ENCODE measurements around the gene IKBKE. TPM values are rescaled to one million over a fixed set of nuclear protein-coding genes. Genes with fewer than 3 reads are reported as not detected.

IKBKE gene
- total RNA-seq, 1 experiment from 2014 or later: 6.6 TPM

- no peak overlapping the region for H3K23ac ChIP-seq (ENCODE audit: insufficient read length, low read depth, low read length)
- WGBS (ENCODE audit: extremely low coverage, insufficient read length, low lambda C conversion rate): no CpG with 5 or more reads among the region's 2 CpGs
Observed at GRCh38 chr1:206498685-206499084, 28.4 kb downstream of the IKBKE start.

More at GRCh38 chr1:206498685-206499084, 28.4 kb downstream of the IKBKE start:
- Histone ChIP-seq H3K27me3 (ENCODE audit: insufficient read depth, low read length) (no peaks in the 10 kb centered on the region; the same call in 1 of the 2 replicates), H2BK15ac (ENCODE audit: low read depth, low read length) (no peak overlapping the region), H3K4ac (ENCODE audit: low read depth, low read length) (no peak overlapping the region), H2AFZ (ENCODE audit: low read length) (no peak overlapping the region), H3K4me2 (ENCODE audit: insufficient read depth, insufficient read length, low read length) (no peak overlapping the region), H2BK20ac (ENCODE audit: low read depth, low read length, poor library complexity, severe bottlenecking) (no peak overlapping the region), H3K79me1 (ENCODE audit: insufficient read depth, low read depth, low read length, poor library complexity, severe bottlenecking) (no peaks in the 10 kb centered on the region), H4K8ac (replicated peaks; ENCODE audit: insufficient read length, low read depth, low read length) (no peak overlapping the region), H3K79me2 (ENCODE audit: insufficient read depth, low read length) (no peaks in the 10 kb centered on the region), H4K20me1 (ENCODE audit: control insufficient read depth, insufficient read depth, insufficient read length) (no peaks in the 10 kb centered on the region), H3K4me1 (ENCODE audit: insufficient read depth, low read length) (peaks cover 3% of the 10 kb centered on the region; the same call in 1 of the 2 replicates), H4K91ac (ENCODE audit: insufficient read length, low read depth, low read length) (no peak overlapping the region), H3K27ac (ENCODE audit: insufficient read length, low read depth, low read length) (no peak overlapping the region), H3T11ph (ENCODE audit: low read length) (no peak overlapping the region), H3K56ac (ENCODE audit: insufficient read length, low read depth, low read length) (no peak overlapping the region), H3K9me3 (ENCODE audit: control insufficient read depth, low read depth, low read length) (no peaks in the 10 kb centered on the region), H2BK120ac (ENCODE audit: low read depth, low read length, poor library complexity, severe bottlenecking) (no peak overlapping the region), H3K18ac (ENCODE audit: insufficient read length, low read depth, low read length) (no peak overlapping the region), H2BK5ac (ENCODE audit: insufficient read length, low read length) (no peak overlapping the region), H4K5ac (ENCODE audit: insufficient read length, low read depth, low read length) (no peak overlapping the region), H2BK12ac (ENCODE audit: insufficient read length, low read depth, low read length) (no peak overlapping the region), H3K14ac (ENCODE audit: insufficient read depth, low read length) (no peak overlapping the region), H3K9ac (ENCODE audit: extremely low read depth, insufficient read length, low read length) (no peak overlapping the region), H3K23me2 (ENCODE audit: insufficient read length, low read depth, low read length, poor library complexity, severe bottlenecking) (no peaks in the 10 kb centered on the region), H2AK5ac (ENCODE audit: insufficient read length, low read length) (no peak overlapping the region)
- H3K4me3 Mint-ChIP-seq: no peak overlapping the region
- peaks cover 25% of the 10 kb centered on the region for H3K27me3 Mint-ChIP-seq (ENCODE audit: low read depth)
- peaks cover 11 to 18% of the 10 kb centered on the region in 2 experiments for H3K4me1 Mint-ChIP-seq
- peak overlapping the region in 1 of 3 experiments; percentile 27; a peak in 2 of 7 replicates for H3K27ac Mint-ChIP-seq
- peak; percentile 66 for DNase-seq
- no peaks in the 10 kb centered on the region for H3K9me3 Mint-ChIP-seq
- no peaks in the 10 kb centered on the region; a peak in 1 of 7 replicates for H3K36me3 Mint-ChIP-seq (ENCODE audit: insufficient read depth in 1 of 3, low read depth in 3 of 3)
- TF ChIP-seq, protein P1, sequence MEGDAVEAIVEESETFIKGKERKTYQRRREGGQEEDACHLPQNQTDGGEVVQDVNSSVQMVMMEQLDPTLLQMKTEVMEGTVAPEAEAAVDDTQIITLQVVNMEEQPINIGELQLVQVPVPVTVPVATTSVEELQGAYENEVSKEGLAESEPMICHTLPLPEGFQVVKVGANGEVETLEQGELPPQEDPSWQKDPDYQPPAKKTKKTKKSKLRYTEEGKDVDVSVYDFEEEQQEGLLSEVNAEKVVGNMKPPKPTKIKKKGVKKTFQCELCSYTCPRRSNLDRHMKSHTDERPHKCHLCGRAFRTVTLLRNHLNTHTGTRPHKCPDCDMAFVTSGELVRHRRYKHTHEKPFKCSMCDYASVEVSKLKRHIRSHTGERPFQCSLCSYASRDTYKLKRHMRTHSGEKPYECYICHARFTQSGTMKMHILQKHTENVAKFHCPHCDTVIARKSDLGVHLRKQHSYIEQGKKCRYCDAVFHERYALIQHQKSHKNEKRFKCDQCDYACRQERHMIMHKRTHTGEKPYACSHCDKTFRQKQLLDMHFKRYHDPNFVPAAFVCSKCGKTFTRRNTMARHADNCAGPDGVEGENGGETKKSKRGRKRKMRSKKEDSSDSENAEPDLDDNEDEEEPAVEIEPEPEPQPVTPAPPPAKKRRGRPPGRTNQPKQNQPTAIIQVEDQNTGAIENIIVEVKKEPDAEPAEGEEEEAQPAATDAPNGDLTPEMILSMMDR (conservative IDR thresholded peaks at IDR 0.05): no peak

All from H9 (cell line).